ENCODE results near the gene TDRD9. TPM values are rescaled to one million over a fixed set of nuclear protein-coding genes. Genes with fewer than 3 reads are reported as not detected.

The TDRD9 gene
- total RNA-seq, 2 experiments from 2014 or later, result 1.1 to 1.2 TPM

- CTCF ChIA-PET, result no interaction called here
These were observed 115.8 kb downstream of the TDRD9 start for GRCh38 chr14:104044016-104044415.

DNA sequence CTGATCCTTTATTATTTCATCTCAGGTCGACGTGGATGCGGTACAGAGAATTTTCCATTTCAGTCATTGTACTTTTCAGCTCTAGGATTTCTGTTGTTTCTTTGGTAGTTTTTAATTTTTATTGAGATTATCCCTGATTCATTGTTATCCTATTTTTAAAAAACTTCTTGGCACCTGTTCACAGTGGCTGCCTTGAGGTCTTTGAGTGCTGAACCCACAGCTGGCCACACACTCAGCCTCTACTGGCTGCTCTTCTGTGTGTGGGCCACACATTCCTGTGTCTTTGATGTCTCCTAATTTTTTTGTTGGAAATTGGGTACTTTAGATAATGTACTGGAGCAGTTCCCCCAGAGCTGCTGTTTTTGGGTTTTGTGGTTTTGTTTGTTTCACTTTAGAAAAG lies 119.5 kb downstream of the TDRD9 start:
- ATAC-seq (no peak), DNase-seq (no peak)
- peaks cover 7% of the 10 kb centered on the region for H3K4me1 Mint-ChIP-seq
- CTCF ChIA-PET, result no interaction called here
- no peak overlapping the region for H3K27ac Mint-ChIP-seq
- H3K27me3 Mint-ChIP-seq, result peaks cover 13% of the 10 kb centered on the region
- no peaks in the 10 kb centered on the region for H3K9me3 Mint-ChIP-seq (ENCODE audit: low read depth)
- H3K36me3 Mint-ChIP-seq, result no peaks in the 10 kb centered on the region
- no peak overlapping the region for H3K4me3 Mint-ChIP-seq

More at GRCh38 chr14:104044016-104044415, 115.8 kb downstream of the TDRD9 start:
- ATAC-seq, result no peak
- Mint-ChIP-seq H3K4me1 (peaks cover 7% of the 10 kb centered on the region), H3K9me3 (ENCODE audit: low read depth) (no peaks in the 10 kb centered on the region), H3K27me3 (peaks cover 24% of the 10 kb centered on the region), H3K36me3 (no peaks in the 10 kb centered on the region), H3K27ac (no peak overlapping the region), H3K4me3 (no peak overlapping the region)
- DNase-seq, result no peak

DNA sequence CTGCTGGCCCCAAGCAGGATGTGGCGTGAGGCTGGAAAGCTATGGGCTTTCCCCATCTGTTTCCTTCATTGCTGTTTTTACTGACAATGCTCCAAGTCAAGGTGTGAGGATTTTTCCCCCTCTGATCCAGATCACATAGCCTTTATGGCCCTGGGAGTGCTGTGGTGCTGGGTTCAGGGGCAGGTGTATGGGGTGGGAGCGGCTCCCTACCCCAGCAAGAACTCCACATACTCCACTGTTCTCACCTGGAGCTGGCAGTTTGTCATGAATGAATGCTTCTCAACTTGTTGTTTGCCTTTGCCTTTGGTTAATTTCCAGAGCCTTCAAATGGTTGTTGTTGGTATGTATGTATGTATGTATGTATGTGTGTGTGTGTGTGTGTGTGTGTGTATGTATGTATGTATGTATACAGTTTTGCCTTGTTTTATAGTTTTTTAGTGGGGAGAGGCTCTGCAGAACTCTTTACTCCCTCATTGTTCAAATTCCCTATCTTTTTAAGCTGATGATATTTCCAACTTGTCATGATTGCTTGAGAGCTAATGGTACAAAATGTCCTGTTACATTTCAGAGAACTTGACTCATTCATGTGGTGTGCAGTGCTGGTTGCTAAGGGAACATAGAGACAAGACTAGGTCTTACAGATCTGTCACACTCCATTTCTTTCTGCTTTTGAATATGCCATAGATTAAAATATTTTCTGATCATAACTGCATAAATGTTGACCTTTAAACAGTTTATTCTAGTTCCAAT lies 120.7 kb downstream of the TDRD9 start:
- H3K4me3 Mint-ChIP-seq, result no peak overlapping the region
- ATAC-seq (no peak), DNase-seq (no peak)
- H3K27ac Mint-ChIP-seq, result no peak overlapping the region
- H3K36me3 Mint-ChIP-seq, result no peaks in the 10 kb centered on the region
- H3K9me3 Mint-ChIP-seq (ENCODE audit: low read depth), result no peaks in the 10 kb centered on the region
- peaks cover 7% of the 10 kb centered on the region for H3K4me1 Mint-ChIP-seq
- CTCF ChIA-PET, result interaction anchor here (0.9 kb wide), 1 partner anchor 29 kb away, joined by 3 read pairs; no protein-coding TSS in a partner anchor
- peaks cover 16% of the 10 kb centered on the region for H3K27me3 Mint-ChIP-seq

DNA sequence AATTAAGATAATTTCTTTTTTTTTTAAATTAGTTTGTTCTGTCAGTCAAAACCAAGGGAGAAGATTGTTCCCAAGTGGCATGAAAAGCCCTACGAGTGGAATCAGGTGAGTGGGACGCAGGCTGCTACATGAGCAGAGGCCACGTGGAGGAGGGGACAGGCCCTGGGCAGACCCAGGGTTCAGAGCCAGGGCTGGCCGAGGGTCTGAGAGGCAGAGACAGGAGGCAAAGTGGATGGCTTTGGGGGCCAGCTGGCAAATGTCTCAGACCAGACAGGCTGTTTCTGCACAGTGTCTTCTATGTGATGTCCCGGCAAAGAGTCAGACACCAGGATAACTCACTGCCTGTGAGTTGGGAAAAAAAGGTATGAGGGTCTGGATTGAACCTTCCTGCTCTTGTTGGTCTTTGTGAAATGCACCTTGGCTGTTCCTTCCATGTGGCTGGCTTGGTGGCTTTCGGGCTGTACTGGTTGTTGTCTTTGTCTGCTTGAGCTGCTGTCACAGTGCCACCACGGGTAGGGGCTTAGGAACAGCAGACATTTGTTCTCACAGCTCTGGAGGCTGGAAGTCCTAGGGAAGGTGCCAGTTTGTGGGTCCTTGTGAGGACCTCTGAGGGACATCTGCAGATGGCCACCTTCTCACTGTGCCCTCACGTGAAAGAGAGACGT lies 121.5 kb downstream of the TDRD9 start:
- CTCF ChIA-PET, result interaction anchor here (0.9 kb wide), 1 partner anchor 28 kb away, joined by 3 read pairs; no protein-coding TSS in a partner anchor
- Mint-ChIP-seq H3K27me3 (peaks cover 16% of the 10 kb centered on the region), H3K36me3 (no peaks in the 10 kb centered on the region), H3K9me3 (ENCODE audit: low read depth) (no peaks in the 10 kb centered on the region), H3K4me1 (peaks cover 7% of the 10 kb centered on the region), H3K4me3 (no peak overlapping the region), H3K27ac (no peak overlapping the region)
- DNase-seq (no peak), ATAC-seq (no peak)

DNA sequence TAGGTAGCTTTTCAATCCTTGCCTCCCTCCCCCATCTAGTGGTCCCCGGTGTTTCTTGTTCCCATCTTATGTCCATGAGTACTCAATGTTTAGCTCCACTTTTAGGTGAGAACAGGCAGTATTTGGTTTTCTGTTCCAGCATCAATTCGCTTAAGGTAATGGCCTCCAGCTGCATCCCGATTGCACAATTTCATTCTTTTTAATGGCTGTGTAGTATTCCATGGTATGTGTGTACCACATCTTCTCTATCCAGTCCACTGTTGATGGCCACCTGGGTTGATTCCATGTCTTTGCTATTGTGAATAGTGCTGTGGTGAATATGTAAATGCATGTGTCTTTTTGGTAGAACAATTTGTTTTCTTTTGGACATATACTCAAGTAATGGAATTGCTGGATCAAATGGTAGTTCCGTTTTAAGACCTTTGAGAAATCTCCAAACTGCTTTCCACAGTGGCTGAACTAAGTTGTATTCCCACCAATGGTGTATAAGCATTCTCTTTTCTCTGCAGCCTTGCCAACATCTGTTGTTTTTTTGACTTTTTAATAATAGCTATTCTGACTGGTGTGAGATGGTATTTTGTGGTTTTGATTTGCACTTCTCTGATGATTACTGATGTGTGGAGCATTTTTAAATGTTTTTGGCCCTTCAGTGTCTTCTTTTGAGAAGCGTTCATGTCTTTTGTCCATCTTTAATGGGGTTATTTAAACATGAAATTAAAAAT lies 123.0 kb downstream of the TDRD9 start:
- CTCF ChIA-PET, result interaction anchor here (1.3 kb wide), 1 partner anchor 26 kb away, joined by 3 read pairs; no protein-coding TSS in a partner anchor
- Mint-ChIP-seq H3K36me3 (no peaks in the 10 kb centered on the region), H3K27me3 (peaks cover 21% of the 10 kb centered on the region), H3K27ac (no peak overlapping the region), H3K4me3 (no peak overlapping the region), H3K4me1 (peaks cover 7% of the 10 kb centered on the region), H3K9me3 (ENCODE audit: low read depth) (no peaks in the 10 kb centered on the region)
- ATAC-seq (no peak), DNase-seq (no peak)

DNA sequence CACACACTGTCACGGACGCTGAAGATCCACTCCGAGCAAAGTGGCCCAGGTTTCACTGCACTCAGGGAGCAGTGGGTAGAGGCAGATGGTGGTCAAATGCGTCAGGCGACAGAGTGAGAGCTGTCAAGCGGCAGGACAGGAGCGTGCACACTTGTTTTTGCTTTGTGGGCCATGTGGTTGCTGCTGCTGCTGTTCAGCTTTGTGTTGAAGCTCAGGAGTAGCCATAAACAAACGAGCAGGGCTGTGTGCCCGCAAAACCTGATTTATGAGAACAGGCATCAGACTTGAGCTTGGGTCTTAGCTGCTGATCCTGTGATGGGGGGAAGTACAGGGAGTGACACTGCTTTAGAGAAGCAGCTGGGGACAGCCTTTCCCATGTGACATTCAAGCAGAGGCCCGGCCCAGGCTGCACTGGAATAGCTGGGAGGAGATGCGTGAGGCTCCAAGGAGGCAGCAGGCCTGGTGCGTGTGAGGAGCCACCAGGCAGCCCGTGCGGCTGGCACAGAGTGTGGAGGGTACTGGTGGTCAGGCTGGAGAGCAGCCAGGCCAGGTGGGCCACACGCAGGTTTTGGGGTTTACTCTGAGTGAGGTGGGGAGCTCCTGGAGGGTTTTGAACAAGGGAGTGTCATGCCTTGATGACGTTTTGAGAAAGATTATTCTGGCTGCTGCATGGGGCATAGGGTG lies 126.1 kb downstream of the TDRD9 start:
- no peak overlapping the region for H3K27ac Mint-ChIP-seq
- ATAC-seq, result no peak
- H3K36me3 Mint-ChIP-seq, result no peaks in the 10 kb centered on the region
- CTCF ChIA-PET, result no interaction called here
- no peak for DNase-seq
- H3K4me3 Mint-ChIP-seq, result no peak overlapping the region
- peaks cover 34% of the 10 kb centered on the region for H3K27me3 Mint-ChIP-seq
- H3K9me3 Mint-ChIP-seq (ENCODE audit: low read depth), result no peaks in the 10 kb centered on the region
- no peaks in the 10 kb centered on the region for H3K4me1 Mint-ChIP-seq

- Mint-ChIP-seq H3K4me3 (no peak overlapping the region), H3K4me1 (no peaks in the 10 kb centered on the region), H3K27ac (no peak overlapping the region), H3K27me3 (peaks cover 41% of the 10 kb centered on the region), H3K9me3 (ENCODE audit: low read depth) (no peaks in the 10 kb centered on the region), H3K36me3 (no peaks in the 10 kb centered on the region)
- CTCF ChIA-PET, result no interaction called here
- DNase-seq (no peak), ATAC-seq (no peak)
These were observed 134.0 kb downstream of the TDRD9 start for GRCh38 chr14:104062281-104062680.

GRCh38 chr14:104064003-104064402 lies 135.7 kb downstream of the TDRD9 start:
- DNase-seq (no peak), ATAC-seq (no peak)
- Mint-ChIP-seq H3K4me3 (no peak overlapping the region), H3K36me3 (no peaks in the 10 kb centered on the region), H3K9me3 (ENCODE audit: low read depth) (no peaks in the 10 kb centered on the region), H3K4me1 (no peaks in the 10 kb centered on the region), H3K27me3 (peaks cover 35% of the 10 kb centered on the region), H3K27ac (no peak overlapping the region)
- CTCF ChIA-PET, result interaction anchor here (1.5 kb wide), 1 partner anchor 14 kb away, joined by 5 read pairs; no protein-coding TSS in a partner anchor

GRCh38 chr14:104066279-104066678 lies 138.0 kb downstream of the TDRD9 start:
- no peaks in the 10 kb centered on the region for H3K9me3 Mint-ChIP-seq (ENCODE audit: low read depth)
- H3K4me3 Mint-ChIP-seq, result no peak overlapping the region
- H3K4me1 Mint-ChIP-seq, result no peaks in the 10 kb centered on the region
- peaks cover 24% of the 10 kb centered on the region for H3K27me3 Mint-ChIP-seq
- CTCF ChIA-PET, result no interaction called here
- ATAC-seq (no peak), DNase-seq (no peak)
- no peaks in the 10 kb centered on the region for H3K36me3 Mint-ChIP-seq
- H3K27ac Mint-ChIP-seq, result no peak overlapping the region

DNA sequence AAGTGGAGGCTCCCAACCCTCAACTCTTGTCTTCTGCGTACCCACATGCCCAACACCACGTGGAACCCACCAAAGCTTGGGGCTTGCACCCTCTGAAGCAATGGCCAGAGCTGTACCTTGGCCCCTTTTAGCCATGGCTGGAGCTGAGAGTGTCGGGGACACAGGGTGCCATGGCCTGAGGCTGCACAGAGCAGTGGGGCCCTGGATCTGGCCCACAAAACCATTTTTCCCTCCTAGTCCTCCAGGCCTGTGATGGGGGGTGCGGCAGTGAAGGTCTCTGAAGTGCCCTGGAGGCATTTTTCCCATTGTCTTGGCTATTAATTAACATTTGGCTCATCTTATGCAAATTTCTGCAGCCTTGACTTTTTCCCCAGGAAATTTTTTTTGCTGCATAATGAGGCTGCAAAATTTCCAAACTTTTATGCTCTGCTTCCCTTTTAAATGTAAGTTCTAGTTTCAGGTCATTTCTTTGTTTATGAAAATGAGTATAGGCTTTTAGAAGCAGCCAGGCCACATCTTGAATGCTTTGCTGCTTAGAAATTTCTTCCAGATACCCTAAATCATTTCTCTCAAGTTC lies 138.6 kb downstream of the TDRD9 start:
- Mint-ChIP-seq H3K9me3 (ENCODE audit: low read depth) (no peaks in the 10 kb centered on the region), H3K4me3 (no peak overlapping the region), H3K27ac (no peak overlapping the region), H3K4me1 (no peaks in the 10 kb centered on the region), H3K27me3 (peaks cover 24% of the 10 kb centered on the region), H3K36me3 (no peaks in the 10 kb centered on the region)
- ATAC-seq (no peak), DNase-seq (no peak)
- CTCF ChIA-PET, result no interaction called here

DNA sequence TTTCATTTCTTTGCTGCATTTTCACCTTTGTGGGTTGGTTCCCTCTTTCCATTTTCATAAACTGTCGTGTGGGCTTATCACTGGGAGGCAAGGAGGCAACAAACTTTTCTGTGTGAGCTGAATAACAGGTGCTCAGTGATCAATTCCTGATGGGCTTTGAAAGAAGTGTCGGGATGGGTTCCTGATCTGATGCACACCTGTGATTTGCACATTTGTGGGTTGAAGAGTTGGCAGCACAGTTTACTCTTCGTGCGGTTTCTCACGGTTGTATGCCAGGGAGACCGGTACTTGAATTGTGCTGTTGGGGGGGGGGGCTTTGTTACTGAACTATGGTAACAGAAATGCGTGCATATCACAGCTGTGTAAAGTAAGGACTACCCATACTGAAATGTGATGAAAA lies 141.3 kb downstream of the TDRD9 start:
- H3K27ac Mint-ChIP-seq, result no peak overlapping the region
- no peaks in the 10 kb centered on the region for H3K4me1 Mint-ChIP-seq
- DNase-seq, result no peak
- peaks cover 8% of the 10 kb centered on the region for H3K9me3 Mint-ChIP-seq (ENCODE audit: low read depth)
- no peak for ATAC-seq
- CTCF ChIA-PET, result interaction anchor here (1.0 kb wide), 1 partner anchor 8 kb away, joined by 3 read pairs; no protein-coding TSS in a partner anchor
- H3K4me3 Mint-ChIP-seq, result no peak overlapping the region
- peaks cover 6% of the 10 kb centered on the region for H3K36me3 Mint-ChIP-seq
- peaks cover 11% of the 10 kb centered on the region for H3K27me3 Mint-ChIP-seq

- Mint-ChIP-seq H3K36me3 (peaks cover 6% of the 10 kb centered on the region), H3K4me1 (peaks cover 8% of the 10 kb centered on the region), H3K4me3 (no peak overlapping the region), H3K9me3 (ENCODE audit: low read depth) (peaks cover 8% of the 10 kb centered on the region), H3K27ac (no peak overlapping the region), H3K27me3 (peaks cover 14% of the 10 kb centered on the region)
- CTCF ChIA-PET, result no interaction called here
- DNase-seq, result no peak
- no peak for ATAC-seq
These were observed 144.3 kb downstream of the TDRD9 start for GRCh38 chr14:104072586-104072985.

- ATAC-seq (no peak), DNase-seq (no peak)
- CTCF ChIA-PET, result no interaction called here
- Mint-ChIP-seq H3K4me1 (peaks cover 17% of the 10 kb centered on the region), H3K9me3 (ENCODE audit: low read depth) (peaks cover 8% of the 10 kb centered on the region), H3K27ac (no peak overlapping the region), H3K4me3 (no peak overlapping the region), H3K27me3 (peaks cover 17% of the 10 kb centered on the region), H3K36me3 (peaks cover 6% of the 10 kb centered on the region)
These were observed 145.5 kb downstream of the TDRD9 start for GRCh38 chr14:104073764-104074163.

Data from activated CD8-positive, alpha-beta memory T cell treated with anti-CD3 and anti-CD28 coated beads, Interleukin-2, amount 10 ng/mL, durations not matched to agents 7 days and 5 days (primary cell).